ENCODE data around the gene OR5D18.

OR5D18 gene

GRCh38 chr11:55826919-55827318 is 7.5 kb downstream of the OR5D18 start, which contains the start of gene OR5L2:
Gene OR5L2 (plus strand): TSS chr11:55827219. CDS start chr11:55827219, 0 bp downstream.
- ATAC-seq (ENCODE audit: insufficient read depth, low read depth) (no peak), DNase-seq (no peak)
- no peaks in the 10 kb centered on the region for H3K9me3 ChIP-seq (ENCODE audit: insufficient read depth, low read length, severe bottlenecking)

GRCh38 chr11:55838452-55838851 is 19.0 kb downstream of the OR5D18 start, which contains the start of gene OR5D16:
Gene OR5D16 (plus strand): TSS chr11:55838752. CDS start chr11:55838752, 0 bp downstream.
- TF ChIP-seq EZH2 (IDR thresholded peaks at IDR 0.05; ENCODE audit: borderline replicate concordance, low read depth, low read length, severe bottlenecking) (no peak), CTCF (IDR thresholded peaks at IDR 0.05; ENCODE audit: borderline replicate concordance, extremely low read depth, low read length, poor library complexity, severe bottlenecking) (no peak)
- Histone ChIP-seq H2AFZ (ENCODE audit: low read depth, low read length) (no peak within 1 kb of the TSS), H3K27ac (ENCODE audit: low read length) (no peak within 1 kb of the TSS), H4K20me1 (ENCODE audit: insufficient read depth, low read length) (no peaks in the 10 kb centered on the region), H3K36me3 (ENCODE audit: insufficient read depth, low read length) (no peaks in the 10 kb centered on the region), H3K4me2 (ENCODE audit: insufficient read depth, low read length) (no peak within 1 kb of the TSS), H3K4me1 (ENCODE audit: insufficient read depth, low read length) (no peaks in the 10 kb centered on the region), H3K9me3 (ENCODE audit: insufficient read depth, low read length, severe bottlenecking) (peaks cover 4% of the 10 kb centered on the region), H3K79me2 (ENCODE audit: insufficient read depth, low read length) (no peaks in the 10 kb centered on the region), H3K27me3 (ENCODE audit: insufficient read depth, low read length, poor library complexity) (no peaks in the 10 kb centered on the region), H3K9ac (ENCODE audit: low read depth, low read length) (no peak within 1 kb of the TSS), H3K4me3 (ENCODE audit: low read depth in 1 of 2, low read length in 2 of 2) (no peak within 1 kb of the TSS)
- no peak for DNase-seq
- no peak for ATAC-seq (ENCODE audit: insufficient read depth, low read depth)

More at GRCh38 chr11:55826919-55827318, 7.5 kb downstream of the OR5D18 start, which contains the start of gene OR5L2:
- Histone ChIP-seq H3K9ac (ENCODE audit: low read depth, low read length) (no peak within 1 kb of the TSS), H3K4me3 (ENCODE audit: low read depth in 1 of 2, low read length in 2 of 2) (no peak within 1 kb of the TSS), H3K27me3 (ENCODE audit: insufficient read depth, low read length, poor library complexity) (no peaks in the 10 kb centered on the region), H3K36me3 (ENCODE audit: insufficient read depth, low read length) (no peaks in the 10 kb centered on the region), H2AFZ (ENCODE audit: low read depth, low read length) (no peak within 1 kb of the TSS), H3K79me2 (ENCODE audit: insufficient read depth, low read length) (no peaks in the 10 kb centered on the region), H3K4me1 (ENCODE audit: insufficient read depth, low read length) (no peaks in the 10 kb centered on the region), H3K27ac (ENCODE audit: low read length) (no peak within 1 kb of the TSS), H3K4me2 (ENCODE audit: insufficient read depth, low read length) (no peak within 1 kb of the TSS), H4K20me1 (ENCODE audit: insufficient read depth, low read length) (no peaks in the 10 kb centered on the region)
- TF ChIP-seq CTCF (IDR thresholded peaks at IDR 0.05; ENCODE audit: borderline replicate concordance, extremely low read depth, low read length, poor library complexity, severe bottlenecking), result no peak
- no peak for TF ChIP-seq EZH2 (IDR thresholded peaks at IDR 0.05; ENCODE audit: borderline replicate concordance, low read depth, low read length, severe bottlenecking)

GRCh38 chr11:55847453-55847852 is 28.0 kb downstream of the OR5D18 start:
- Histone ChIP-seq H3K9ac (ENCODE audit: low read depth, low read length) (no peak overlapping the region), H4K20me1 (ENCODE audit: insufficient read depth, low read length) (no peaks in the 10 kb centered on the region), H3K27me3 (ENCODE audit: insufficient read depth, low read length, poor library complexity) (no peaks in the 10 kb centered on the region), H3K9me3 (ENCODE audit: insufficient read depth, low read length, severe bottlenecking) (no peaks in the 10 kb centered on the region), H3K36me3 (ENCODE audit: insufficient read depth, low read length) (no peaks in the 10 kb centered on the region), H3K27ac (ENCODE audit: low read length) (no peak overlapping the region), H3K4me2 (ENCODE audit: insufficient read depth, low read length) (no peak overlapping the region), H3K79me2 (ENCODE audit: insufficient read depth, low read length) (no peaks in the 10 kb centered on the region), H3K4me3 (ENCODE audit: low read depth in 1 of 2, low read length in 2 of 2) (no peak overlapping the region), H2AFZ (ENCODE audit: low read depth, low read length) (no peak overlapping the region), H3K4me1 (ENCODE audit: insufficient read depth, low read length) (no peaks in the 10 kb centered on the region)
- TF ChIP-seq EZH2 (IDR thresholded peaks at IDR 0.05; ENCODE audit: borderline replicate concordance, low read depth, low read length, severe bottlenecking) (no peak), CTCF (IDR thresholded peaks at IDR 0.05; ENCODE audit: borderline replicate concordance, extremely low read depth, low read length, poor library complexity, severe bottlenecking) (no peak)
- DNase-seq (no peak), ATAC-seq (ENCODE audit: insufficient read depth, low read depth) (no peak)
